DND-41 (cell line): ENCODE measurements around the gene OOSP4A.
"Not testable (repeated sequence)": the region's sequence is repeated elsewhere in the genome, so short reads cannot be mapped to it uniquely, and the experiment has no call there.

Experiments
- CTCF ChIP-seq: IDR thresholded peaks from 2 replicates; pipeline ENCODE4 v1.5.1; 2012; ENCODE audit warnings: borderline replicate concordance, low read length, moderate library complexity, mild to moderate bottlenecking; ENCODE audit not compliant: poor library complexity, severe bottlenecking; ENCODE audit errors: extremely low read depth
- EZH2 ChIP-seq: IDR thresholded peaks from 3 replicates; pipeline ENCODE4 v1.6.1; 2012; ENCODE audit warnings: borderline replicate concordance, low read depth, mild to moderate bottlenecking, moderate library complexity, low read length, inconsistent platforms; ENCODE audit not compliant: severe bottlenecking

GRCh38 chr11:59982037-59982436, 18.2 kb downstream of the OOSP4A start:
- not testable (repeated sequence) for TF ChIP-seq CTCF, EZH2
